ENCODE measurements around the gene TNS3. TPM values are rescaled to one million over a fixed set of nuclear protein-coding genes. Genes with fewer than 3 reads are reported as not detected.

TNS3 gene
- total RNA-seq, 4 donors from 2014 or later = 34.6 to 52.5 (median 48.6) TPM

DNA sequence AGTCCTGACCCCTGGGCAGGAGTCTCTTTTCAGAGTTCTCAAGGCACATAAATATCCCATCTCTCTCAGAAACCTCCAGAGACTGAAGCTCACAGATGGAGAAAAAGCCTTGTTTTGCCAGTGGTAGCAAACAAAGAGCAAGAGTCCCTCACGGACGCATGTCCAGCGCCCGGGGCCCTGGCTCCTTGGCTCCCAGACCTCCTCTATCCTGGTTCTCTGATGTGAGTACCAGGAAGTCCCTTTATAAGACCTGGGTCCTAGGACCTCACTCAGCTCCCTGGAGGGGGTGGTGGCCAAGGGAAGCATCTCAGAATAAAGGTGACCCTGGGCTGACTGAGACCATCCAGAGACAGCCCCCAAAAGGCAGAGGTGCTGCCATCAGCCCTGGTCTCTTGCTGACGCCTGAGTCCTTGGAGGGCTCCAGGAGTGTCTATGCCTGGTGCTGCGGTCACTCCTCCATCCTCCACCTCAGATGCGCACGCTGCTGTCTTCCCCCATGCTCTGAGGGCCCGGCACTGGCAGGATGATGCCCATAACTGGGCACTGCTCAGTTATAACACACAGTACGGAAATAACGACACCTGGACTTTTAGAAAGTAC is 221.5 kb downstream of the TNS3 start:
- no peak for DNase-seq (ENCODE audit: extremely low spot score)
- Histone ChIP-seq H3K27me3 (no peaks in the 10 kb centered on the region), H3K4me1 (peaks cover 17 to 26% (median 21%) of the 10 kb centered on the region in 4 donors), H3K27ac (replicated peaks in 1 of 4) (no peak overlapping the region), H3K9me3 (no peaks in the 10 kb centered on the region), H3K36me3 (no peaks in the 10 kb centered on the region), H3K4me3 (no peak overlapping the region)
- TF ChIP-seq POLR2A (IDR thresholded peaks at IDR 0.05; ENCODE audit: low read depth) (no peak), POLR2AphosphoS5 (IDR thresholded peaks at IDR 0.05) (no peak), EP300 (IDR thresholded peaks at IDR 0.05) (no peak)
- TF ChIP-seq, protein P1, sequence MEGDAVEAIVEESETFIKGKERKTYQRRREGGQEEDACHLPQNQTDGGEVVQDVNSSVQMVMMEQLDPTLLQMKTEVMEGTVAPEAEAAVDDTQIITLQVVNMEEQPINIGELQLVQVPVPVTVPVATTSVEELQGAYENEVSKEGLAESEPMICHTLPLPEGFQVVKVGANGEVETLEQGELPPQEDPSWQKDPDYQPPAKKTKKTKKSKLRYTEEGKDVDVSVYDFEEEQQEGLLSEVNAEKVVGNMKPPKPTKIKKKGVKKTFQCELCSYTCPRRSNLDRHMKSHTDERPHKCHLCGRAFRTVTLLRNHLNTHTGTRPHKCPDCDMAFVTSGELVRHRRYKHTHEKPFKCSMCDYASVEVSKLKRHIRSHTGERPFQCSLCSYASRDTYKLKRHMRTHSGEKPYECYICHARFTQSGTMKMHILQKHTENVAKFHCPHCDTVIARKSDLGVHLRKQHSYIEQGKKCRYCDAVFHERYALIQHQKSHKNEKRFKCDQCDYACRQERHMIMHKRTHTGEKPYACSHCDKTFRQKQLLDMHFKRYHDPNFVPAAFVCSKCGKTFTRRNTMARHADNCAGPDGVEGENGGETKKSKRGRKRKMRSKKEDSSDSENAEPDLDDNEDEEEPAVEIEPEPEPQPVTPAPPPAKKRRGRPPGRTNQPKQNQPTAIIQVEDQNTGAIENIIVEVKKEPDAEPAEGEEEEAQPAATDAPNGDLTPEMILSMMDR (IDR thresholded peaks at IDR 0.05) = no peak
- intact Hi-C loops (cut with DNase I) = no loop called here
- WGBS = 96% methylated on average over 11 of the region's 11 CpGs

DNA sequence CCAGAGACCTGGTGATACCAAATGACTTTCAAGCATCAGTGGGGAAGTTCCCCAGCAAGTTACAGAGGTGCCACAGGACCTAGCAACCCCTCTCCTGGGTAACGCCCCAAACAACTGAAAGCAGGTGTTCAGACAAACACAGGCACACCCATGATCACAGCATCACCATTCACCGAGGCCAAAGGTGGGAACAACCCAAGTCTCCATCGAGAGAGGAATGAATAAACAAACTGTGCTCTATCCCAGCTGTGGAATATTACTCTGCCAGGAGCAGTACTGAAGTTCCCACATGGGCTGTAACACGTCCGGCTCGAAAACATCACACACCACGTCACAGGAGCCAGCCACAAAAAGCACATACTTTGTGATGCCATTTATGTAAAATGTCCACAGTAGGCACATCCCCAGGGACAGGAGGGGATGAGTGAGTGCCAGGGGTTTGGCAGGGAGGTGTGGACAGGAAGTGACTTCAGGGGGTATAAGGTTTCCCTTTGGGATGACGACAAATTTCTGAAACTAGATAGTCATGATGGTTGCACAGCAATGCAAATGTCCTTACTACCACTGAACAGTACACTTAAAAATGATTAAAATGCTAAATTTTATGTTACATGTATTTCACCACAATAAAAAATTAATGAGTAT is 222.8 kb downstream of the TNS3 start:
- intact Hi-C loops (cut with DNase I) = no loop called here
- WGBS = 92% methylated on average over 5 of the region's 8 CpGs
- TF ChIP-seq POLR2AphosphoS5 (IDR thresholded peaks at IDR 0.05) = no peak
- TF ChIP-seq EP300 (IDR thresholded peaks at IDR 0.05) = no peak
- no peak for TF ChIP-seq POLR2A (IDR thresholded peaks at IDR 0.05; ENCODE audit: low read depth)
- TF ChIP-seq, protein P1 (IDR thresholded peaks at IDR 0.05) = no peak
- no peaks in the 10 kb centered on the region for H3K9me3 ChIP-seq
- H3K27me3 ChIP-seq = no peaks in the 10 kb centered on the region
- H3K27ac ChIP-seq (replicated peaks in 1 of 4) = no peak overlapping the region
- H3K4me3 ChIP-seq = no peak overlapping the region
- DNase-seq (ENCODE audit: extremely low spot score) = no peak
- peaks cover 23 to 36% (median 27%) of the 10 kb centered on the region in 4 donors for H3K4me1 ChIP-seq
- no peaks in the 10 kb centered on the region for H3K36me3 ChIP-seq

DNA sequence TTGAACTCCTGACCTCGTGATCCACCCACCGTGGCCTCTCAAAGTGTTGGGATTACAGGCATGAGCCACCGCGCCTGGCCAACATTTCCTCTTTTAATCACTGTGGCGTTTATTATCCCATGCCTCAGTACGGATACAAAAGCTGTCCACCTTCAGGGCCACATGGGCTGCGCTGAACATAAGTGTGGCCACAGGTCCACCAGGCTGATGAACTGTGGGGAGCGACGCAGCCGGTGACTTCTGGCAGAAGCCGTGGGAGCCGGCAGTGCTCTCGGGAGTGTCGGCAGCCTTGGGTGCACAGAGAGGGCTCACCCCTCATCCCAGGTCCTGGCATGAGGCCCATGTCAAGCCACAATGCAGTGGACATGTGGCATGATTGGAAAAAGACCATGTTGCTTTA is 223.6 kb downstream of the TNS3 start:
- 92% methylated on average over 14 of the region's 14 CpGs for WGBS
- H3K27ac ChIP-seq (replicated peaks in 1 of 4) = no peak overlapping the region
- H3K27me3 ChIP-seq = no peaks in the 10 kb centered on the region
- TF ChIP-seq POLR2AphosphoS5 (IDR thresholded peaks at IDR 0.05) (no peak), EP300 (IDR thresholded peaks at IDR 0.05) (no peak), POLR2A (IDR thresholded peaks at IDR 0.05; ENCODE audit: low read depth) (no peak)
- TF ChIP-seq, protein P1 (IDR thresholded peaks at IDR 0.05) = no peak
- no peak for DNase-seq (ENCODE audit: extremely low spot score)
- H3K9me3 ChIP-seq = no peaks in the 10 kb centered on the region
- peaks cover 23 to 36% (median 27%) of the 10 kb centered on the region in 4 donors for H3K4me1 ChIP-seq
- intact Hi-C loops (cut with DNase I) = no loop called here
- H3K4me3 ChIP-seq = no peak overlapping the region
- H3K36me3 ChIP-seq = no peaks in the 10 kb centered on the region

DNA sequence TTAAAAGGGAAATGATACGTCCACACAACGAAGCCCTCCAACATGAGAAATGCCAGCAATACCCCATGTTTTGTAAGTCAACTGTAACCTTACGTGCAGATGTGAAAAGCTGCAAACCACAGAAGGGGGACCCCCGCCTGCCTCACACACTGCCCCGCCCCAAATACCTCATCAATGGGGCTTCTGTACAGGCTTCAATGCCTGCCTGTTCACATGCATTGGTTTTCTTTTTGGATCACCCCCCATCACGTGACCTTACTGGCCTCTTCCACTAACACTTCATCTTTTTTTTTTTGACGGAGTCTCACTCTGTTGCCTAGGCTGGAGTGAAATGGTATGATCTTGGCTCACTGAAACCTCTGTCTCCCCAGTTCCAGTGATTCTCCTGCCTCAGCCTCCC is 224.0 kb downstream of the TNS3 start:
- TF ChIP-seq, protein P1 (IDR thresholded peaks at IDR 0.05) = no peak
- TF ChIP-seq EP300 (IDR thresholded peaks at IDR 0.05) (no peak), POLR2AphosphoS5 (IDR thresholded peaks at IDR 0.05) (no peak), POLR2A (IDR thresholded peaks at IDR 0.05; ENCODE audit: low read depth) (no peak)
- intact Hi-C loops (cut with DNase I) = no loop called here

More for the DNA sequence above, 224.0 kb downstream of the TNS3 start:
- Histone ChIP-seq H3K27me3 (no peaks in the 10 kb centered on the region), H3K4me3 (no peak overlapping the region), H3K27ac (replicated peaks in 1 of 4) (no peak overlapping the region), H3K4me1 (peaks cover 23 to 36% (median 27%) of the 10 kb centered on the region in 4 donors), H3K9me3 (no peaks in the 10 kb centered on the region), H3K36me3 (no peaks in the 10 kb centered on the region)
- DNase-seq (ENCODE audit: extremely low spot score) = no peak
- WGBS = 92% methylated on average over 7 of the region's 7 CpGs
